Measurements from ENCODE around the gene CHRDL2.

DNA sequence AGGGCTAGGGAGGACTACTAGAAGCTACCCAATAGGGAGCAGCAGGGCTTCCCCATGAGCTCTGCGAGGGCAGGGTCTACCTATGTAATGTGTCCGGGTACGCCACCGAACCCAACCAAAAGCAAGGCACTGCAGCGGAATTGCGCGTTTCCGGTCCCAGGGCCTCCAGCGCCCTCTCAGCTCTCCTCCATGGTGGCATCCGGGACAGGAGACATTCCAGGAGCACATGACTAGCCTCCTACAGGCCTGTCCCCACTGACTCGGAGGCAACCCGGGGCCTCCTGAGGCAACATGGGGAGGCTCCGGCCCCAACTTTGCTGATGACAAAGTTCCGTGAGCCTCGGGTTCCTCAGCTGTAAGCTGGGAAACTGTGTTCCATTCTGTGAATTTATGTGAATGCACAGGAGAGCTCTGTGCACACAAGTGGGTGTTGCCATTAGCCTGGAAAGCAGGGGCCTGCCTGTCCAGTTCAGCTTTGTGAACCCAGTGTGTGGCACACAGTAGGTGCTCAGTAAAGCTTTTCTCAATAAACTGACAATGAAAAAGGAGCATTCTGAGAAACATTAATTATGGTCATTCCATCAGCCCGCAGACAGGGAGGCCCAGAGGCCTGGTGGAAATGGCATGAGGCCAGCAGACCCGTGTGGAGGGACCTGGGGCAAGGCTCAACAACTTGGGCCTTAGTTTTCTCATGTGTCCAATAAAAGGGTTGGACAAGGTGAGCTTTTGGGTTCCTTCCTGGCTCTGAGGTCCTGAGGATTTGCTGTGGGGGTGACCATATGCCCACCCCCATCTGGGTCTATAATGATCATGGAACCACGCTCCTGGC lies 50.3 kb downstream of the CHRDL2 start:
- TF ChIP-seq, protein P1, sequence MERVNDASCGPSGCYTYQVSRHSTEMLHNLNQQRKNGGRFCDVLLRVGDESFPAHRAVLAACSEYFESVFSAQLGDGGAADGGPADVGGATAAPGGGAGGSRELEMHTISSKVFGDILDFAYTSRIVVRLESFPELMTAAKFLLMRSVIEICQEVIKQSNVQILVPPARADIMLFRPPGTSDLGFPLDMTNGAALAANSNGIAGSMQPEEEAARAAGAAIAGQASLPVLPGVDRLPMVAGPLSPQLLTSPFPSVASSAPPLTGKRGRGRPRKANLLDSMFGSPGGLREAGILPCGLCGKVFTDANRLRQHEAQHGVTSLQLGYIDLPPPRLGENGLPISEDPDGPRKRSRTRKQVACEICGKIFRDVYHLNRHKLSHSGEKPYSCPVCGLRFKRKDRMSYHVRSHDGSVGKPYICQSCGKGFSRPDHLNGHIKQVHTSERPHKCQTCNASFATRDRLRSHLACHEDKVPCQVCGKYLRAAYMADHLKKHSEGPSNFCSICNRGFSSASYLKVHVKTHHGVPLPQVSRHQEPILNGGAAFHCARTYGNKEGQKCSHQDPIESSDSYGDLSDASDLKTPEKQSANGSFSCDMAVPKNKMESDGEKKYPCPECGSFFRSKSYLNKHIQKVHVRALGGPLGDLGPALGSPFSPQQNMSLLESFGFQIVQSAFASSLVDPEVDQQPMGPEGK (CRISPR knock-in tag; IDR thresholded peaks at IDR 0.05; ENCODE audit: borderline replicate concordance): no peak
- TF ChIP-seq, protein P2, sequence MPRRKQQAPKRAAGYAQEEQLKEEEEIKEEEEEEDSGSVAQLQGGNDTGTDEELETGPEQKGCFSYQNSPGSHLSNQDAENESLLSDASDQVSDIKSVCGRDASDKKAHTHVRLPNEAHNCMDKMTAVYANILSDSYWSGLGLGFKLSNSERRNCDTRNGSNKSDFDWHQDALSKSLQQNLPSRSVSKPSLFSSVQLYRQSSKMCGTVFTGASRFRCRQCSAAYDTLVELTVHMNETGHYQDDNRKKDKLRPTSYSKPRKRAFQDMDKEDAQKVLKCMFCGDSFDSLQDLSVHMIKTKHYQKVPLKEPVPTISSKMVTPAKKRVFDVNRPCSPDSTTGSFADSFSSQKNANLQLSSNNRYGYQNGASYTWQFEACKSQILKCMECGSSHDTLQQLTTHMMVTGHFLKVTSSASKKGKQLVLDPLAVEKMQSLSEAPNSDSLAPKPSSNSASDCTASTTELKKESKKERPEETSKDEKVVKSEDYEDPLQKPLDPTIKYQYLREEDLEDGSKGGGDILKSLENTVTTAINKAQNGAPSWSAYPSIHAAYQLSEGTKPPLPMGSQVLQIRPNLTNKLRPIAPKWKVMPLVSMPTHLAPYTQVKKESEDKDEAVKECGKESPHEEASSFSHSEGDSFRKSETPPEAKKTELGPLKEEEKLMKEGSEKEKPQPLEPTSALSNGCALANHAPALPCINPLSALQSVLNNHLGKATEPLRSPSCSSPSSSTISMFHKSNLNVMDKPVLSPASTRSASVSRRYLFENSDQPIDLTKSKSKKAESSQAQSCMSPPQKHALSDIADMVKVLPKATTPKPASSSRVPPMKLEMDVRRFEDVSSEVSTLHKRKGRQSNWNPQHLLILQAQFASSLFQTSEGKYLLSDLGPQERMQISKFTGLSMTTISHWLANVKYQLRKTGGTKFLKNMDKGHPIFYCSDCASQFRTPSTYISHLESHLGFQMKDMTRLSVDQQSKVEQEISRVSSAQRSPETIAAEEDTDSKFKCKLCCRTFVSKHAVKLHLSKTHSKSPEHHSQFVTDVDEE (CRISPR knock-in tag; IDR thresholded peaks at IDR 0.05): no peak
- TF ChIP-seq CSDC2 (CRISPR knock-in tag; IDR thresholded peaks at IDR 0.05) (no peak), ZFP3 (CRISPR knock-in tag; IDR thresholded peaks at IDR 0.05) (no peak), ISL1 (CRISPR knock-in tag; IDR thresholded peaks at IDR 0.05) (no peak), ZNF8 (CRISPR knock-in tag; IDR thresholded peaks at IDR 0.05) (no peak)
- TF ChIP-seq, protein P3, sequence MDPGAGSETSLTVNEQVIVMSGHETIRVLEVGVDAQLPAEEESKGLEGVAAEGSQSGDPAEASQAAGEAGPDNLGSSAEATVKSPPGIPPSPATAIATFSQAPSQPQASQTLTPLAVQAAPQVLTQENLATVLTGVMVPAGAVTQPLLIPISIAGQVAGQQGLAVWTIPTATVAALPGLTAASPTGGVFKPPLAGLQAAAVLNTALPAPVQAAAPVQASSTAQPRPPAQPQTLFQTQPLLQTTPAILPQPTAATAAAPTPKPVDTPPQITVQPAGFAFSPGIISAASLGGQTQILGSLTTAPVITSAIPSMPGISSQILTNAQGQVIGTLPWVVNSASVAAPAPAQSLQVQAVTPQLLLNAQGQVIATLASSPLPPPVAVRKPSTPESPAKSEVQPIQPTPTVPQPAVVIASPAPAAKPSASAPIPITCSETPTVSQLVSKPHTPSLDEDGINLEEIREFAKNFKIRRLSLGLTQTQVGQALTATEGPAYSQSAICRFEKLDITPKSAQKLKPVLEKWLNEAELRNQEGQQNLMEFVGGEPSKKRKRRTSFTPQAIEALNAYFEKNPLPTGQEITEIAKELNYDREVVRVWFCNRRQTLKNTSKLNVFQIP (CRISPR knock-in tag; IDR thresholded peaks at IDR 0.05; ENCODE audit: borderline replicate concordance, low read depth): no peak

All from SK-N-SH treated with all-trans-retinoic acid at 6 μM for 48 hours (cell line).